ENCODE measurements around the gene SLC17A3.

Gene SLC17A3

DNA sequence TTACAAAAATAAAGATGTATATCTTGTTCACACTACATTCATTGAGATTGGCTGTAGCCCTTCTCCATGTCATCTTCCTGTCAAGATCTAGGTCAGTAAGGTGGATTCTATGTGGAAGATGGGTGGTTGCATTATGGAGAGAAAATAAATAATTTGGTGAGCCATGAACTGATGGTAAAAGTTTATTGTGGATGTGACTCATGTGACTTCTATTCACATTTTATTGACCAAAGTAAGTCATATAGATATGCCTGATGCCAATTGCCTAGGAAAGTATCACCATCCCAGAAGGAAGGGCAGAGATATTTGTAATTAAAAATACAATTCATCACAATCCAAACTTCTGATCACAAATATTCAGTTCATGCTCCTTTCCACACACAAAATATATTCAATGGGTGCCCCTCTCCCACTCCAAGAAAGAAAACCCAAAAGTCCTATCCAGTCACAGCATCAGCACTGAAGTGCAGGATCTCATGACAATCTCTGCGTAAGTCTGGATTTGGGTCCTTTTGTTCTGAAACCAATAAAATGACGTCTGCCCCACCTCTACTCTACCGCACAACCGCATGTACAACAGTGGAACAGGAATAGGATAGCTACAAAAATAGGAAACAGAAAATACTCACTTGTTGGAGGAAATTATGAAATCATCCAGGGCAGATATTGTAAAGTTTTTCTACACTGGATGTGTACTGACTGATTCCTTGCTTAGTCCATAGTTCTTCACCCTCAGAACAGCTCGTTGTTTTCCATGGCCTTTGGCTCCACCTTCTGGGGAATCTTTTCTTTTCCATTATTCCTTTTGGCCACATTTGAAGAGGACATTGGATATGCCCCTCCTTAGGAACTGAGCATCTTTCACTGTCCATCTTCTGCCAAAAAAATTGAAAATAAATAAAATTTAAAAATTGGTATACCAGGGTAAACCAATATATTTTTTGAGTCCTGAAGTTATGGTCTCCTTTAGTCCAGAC is 16.1 kb upstream of the SLC17A3 start:
- no peak for DNase-seq (ENCODE audit: low read depth)

DNA sequence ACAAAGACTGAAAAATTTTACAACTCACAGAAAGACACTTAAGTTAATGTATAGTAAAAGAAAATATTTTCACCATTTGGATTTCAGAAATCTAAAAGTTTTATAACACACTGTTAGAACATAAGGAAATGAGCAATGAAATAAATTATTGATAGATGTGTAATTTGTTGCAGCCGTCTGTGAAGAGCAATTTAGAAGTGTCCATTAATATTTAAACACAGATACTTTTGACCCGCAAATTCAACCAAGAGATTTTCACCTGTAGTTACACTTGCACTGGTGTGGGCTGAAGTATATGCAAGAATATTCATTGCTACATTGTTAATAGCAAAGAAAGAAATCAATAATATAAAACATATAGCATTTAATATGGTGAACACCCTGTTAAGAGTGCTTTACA is 14.6 kb upstream of the SLC17A3 start:
- no peak for DNase-seq (ENCODE audit: low read depth)

DNA sequence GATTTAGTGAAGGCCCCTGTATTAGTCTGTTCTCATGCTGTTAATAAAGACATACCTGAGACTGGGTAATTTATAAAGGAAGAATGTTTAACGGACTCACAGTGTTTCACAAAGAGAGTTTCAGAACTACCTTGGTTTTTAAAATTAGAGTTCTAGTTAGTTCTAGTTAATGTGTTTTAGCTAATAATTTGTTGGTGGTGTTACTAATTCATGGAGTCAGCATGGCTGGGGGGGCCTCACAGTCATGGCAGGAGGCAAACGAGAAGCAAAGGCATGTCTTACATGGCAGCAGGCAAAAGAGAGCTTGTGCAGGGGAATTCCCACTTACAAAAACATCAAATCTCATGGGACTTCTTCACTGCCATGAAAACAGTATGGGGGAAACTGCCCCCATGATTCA is 12.0 kb upstream of the SLC17A3 start:
- DNase-seq (ENCODE audit: low read depth): no peak

DNA sequence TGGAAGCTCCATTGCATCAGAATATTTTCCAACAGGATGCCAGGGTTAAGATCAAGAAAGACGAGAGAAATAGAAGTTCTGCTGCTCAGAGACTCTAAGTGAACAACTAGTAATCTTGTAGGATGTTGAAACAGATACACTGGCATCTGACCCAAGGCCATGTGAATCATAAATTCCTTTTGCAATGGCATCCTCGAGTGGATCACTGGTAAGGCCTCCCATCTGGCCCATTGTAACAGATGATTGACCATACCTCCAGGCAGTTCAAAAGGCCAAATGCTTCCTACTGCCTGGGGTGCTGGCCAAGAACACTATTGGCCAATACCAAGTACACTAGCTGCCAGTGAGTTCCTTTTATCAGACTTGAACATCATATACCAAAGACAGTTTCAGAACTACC is 9.9 kb upstream of the SLC17A3 start:
- DNase-seq (ENCODE audit: low read depth): no peak

DNA sequence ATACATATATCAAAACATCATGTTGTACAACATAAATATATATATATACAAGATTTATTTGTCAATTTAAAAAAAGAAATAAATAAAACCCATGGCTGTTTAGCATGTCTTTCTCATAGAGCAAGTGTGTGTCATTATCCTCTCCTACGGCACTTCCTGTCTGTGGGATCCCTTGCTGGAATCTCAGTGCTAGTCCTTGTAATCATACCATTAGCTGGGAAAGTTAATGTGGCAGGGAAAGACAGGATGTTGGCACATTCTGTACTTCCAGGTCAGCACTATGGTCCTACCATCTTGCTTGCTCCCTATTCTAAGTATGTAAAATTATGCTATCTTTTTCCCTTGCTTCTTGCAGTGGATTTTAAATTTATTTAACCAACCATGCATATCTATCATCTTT is 9.5 kb upstream of the SLC17A3 start:
- no peak for DNase-seq (ENCODE audit: low read depth)

DNA sequence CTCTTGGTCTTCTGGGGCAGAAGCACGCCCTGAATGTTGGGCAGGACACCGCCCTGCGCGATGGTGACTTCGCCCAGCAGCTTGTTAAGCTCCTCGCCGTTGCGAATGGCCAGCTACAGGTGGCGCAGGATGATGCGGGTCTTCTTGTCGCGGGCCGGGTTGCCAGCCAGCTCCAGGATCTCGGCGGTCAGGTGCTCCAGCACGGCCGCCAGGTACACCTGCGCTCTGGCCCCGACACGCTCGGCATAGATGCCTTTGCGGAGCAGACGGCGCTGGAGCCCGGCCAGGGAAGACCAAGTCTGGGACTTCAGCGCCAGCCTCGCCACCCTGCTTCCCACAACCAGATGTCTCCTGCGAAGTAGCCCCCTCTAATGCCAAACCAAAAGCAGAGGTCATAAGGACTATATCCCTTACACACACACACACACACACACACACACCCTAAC is 8.0 kb upstream of the SLC17A3 start:
- DNase-seq (ENCODE audit: low read depth): peak; percentile 22

DNA sequence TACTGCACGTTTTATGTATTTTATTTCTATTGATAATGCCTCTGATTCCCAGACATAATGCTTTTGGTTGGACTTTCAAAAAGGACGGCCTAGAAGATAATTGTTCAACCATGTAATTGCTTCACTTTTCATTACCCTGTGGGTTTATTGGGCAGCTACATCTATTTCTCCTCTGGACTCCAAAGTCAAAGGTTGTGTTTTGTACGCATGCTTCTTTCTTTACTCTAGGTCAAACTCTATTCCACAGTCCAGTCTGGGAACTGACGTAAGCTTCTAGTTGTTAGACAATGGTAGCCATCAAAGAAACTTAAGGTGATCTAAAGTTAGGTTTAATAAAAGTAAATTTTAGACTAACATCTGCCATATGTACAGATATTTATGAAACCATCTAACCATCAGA is 6.6 kb upstream of the SLC17A3 start:
- no peak for DNase-seq (ENCODE audit: low read depth)

DNA sequence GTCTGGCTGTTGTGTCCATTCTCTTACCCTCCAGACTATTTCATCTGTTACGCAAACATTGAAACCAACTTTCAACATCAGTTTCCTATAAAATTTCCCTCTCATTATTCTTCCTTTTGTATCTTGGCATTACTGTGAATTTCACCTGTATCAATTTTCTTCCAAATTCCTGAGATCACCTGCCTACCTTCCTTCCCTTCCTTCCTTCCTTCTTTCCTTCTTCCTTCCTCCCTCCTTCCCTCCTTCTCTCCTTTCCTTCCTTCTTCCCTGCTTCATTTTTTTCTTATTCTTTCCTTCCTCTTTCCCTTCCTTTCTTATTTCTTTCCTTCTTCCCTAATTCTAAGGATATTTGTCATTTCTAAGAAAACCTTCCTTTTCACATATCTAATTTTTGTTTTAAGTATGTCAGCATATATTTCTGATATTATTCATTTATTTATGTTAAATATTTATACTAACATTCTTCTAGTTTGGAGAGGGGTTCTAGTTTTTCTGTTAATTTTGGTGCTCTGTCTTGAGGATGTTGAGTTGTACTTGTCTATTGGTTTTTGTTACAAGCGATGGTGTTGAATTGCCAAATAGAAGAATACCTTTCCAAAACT is 4.8 kb upstream of the SLC17A3 start:
- no peak for DNase-seq (ENCODE audit: low read depth)

DNA sequence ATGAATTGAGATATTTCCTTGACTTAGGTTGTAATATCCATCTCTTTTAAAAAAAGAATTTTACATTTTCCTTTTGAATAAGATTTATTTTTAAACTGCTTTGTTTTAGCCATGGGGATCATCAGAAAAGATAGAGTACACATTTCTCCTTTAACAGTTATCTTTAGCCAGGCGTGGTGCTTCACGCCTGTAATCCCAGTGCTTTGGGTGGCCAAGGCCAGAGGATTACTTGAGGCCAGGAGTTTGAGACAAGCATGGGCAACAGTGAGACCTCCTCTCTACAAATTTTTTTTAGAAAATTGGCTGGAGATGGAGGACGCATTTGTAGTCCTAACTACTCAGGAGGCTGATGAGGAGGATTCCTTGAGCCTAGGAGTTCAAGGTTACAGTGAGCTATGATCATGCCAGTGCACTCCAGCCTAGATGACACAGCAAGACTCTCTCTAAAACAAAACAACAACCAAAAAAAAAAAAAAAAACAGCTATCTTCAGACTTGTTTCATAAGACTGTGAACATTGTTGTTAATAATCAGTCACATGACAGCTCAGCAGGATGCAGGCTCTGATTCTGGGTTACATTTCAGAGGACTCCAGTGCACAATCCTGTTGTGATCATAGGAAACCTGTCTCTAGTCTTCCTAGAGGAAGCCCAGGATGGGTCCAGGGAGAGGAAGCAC is 2.0 kb upstream of the SLC17A3 start:
- no peak for DNase-seq (ENCODE audit: low read depth)

DNA sequence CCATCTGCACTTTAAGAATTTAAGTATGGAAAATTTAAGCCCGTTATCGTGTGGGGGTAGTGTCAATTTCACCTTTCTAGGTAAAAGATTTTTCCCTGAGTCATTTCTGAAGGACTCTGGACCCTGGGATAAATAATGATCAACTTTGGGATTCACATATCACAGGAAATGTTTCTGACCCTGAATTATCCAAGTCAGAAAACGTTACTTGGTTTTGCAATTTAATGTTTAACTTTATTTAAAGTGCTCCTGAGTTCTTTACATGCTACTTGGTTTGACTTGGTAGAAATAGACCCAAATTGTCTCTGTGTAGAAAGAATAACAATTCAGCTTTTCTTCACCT is 1.5 kb upstream of the SLC17A3 start:
- no peak for DNase-seq (ENCODE audit: low read depth)

DNA sequence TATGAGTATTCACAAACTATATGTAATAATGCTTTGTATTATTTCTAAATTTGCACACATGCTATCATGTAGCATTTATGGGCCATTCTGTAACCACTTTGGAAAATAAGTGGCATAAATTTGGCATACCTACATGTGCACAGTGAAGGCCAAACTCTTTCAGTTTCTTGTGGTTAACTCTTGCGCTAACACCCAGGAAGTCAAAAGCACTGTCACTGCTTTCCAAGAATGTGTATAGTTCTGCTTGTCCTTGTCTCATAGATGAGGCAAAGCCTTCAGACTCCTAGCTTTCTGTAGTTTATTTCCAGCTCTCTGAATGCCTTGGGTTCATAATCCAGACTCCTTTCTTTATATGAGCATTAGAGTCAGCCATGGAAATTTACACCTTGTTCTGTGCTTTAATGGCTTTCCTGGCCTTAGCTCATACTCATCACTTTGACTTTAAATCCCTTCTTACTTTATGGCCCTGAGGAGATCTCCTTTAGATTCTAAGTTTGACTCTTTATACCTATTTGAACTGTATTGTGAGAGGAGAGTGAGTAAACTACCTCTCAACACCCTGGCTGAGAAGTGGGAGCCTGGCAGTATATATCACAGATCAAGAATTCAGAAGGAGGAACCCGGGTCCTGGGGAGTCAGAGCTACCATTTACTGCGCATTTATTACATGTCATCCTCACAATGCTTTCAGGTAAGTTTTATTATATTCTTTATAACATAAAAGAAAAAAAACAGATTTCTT is 949 bp upstream of the SLC17A3 start:
- no peak for DNase-seq (ENCODE audit: low read depth)

DNA sequence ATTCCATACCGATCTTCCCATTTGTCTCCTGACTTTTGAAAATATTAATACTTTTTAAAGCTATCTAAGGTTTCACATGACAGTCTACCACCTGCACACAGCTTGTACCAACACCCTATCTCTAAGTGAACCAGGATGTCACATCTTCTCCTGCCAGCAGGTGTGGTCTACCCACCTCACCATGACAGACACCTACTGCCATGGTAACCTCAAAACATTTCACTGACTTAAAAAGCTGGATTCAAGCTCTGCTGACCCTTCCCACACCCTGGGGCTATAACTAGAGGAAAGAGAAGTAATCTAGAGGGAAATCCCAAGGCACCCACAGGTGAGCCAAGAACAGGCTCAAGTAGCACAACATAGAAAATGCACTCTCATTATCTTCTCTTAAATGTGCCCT is 1.2 kb downstream of the SLC17A3 start:
- no peak for DNase-seq (ENCODE audit: low read depth)

DNA sequence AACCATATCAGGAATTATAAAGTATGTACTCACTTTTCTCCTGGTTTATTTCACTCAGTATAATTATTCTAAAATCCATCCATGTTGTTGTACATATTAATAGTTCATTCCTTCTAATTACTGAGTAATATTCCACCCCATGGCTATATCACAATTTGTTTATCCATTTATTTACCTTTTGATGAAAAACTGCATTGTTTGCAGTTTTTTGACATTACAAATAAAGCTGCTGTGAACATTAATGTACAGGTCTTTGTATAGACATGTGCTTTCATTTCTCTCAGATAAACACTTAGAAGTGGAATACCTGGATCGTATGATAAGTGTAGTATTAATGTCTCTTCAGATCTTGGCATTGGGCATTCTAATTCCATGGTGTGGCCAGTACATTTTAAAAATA is 4.2 kb downstream of the SLC17A3 start:
- DNase-seq (ENCODE audit: low read depth): no peak

DNA sequence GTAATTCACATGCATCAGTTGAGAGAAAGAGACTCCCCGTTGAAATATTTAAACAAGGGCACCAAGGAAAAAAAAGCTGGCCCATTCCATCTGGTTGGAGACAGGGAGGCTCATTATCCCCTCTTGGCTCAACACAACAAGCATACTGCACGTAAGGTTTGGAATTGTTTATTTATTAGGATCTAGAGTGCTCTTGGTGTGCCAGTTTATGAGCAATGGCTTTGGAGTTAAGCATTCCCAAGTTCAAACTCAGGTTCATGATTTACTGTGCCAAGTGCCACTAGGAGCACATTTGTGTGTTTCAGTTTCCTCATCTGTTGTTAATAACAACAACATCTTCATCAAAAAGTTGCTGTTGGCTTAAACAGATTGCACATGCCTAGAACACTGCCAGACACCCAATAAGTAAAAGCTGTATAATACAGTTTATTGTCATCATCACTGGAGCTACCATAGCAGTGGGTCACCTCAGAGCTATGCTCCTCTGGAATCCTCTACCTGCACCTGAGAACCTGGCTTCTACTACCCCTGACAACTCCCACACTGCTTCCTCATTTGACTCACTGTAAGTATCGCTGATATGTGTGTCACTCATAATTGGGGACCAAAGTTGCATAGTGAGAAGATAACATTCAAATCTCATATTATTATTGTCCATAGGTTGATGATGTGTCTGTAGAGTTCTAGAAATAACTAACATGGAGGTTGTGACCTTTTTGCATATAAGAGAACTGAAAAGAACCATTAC is 5.4 kb downstream of the SLC17A3 start:
- DNase-seq (ENCODE audit: low read depth): no peak

DNA sequence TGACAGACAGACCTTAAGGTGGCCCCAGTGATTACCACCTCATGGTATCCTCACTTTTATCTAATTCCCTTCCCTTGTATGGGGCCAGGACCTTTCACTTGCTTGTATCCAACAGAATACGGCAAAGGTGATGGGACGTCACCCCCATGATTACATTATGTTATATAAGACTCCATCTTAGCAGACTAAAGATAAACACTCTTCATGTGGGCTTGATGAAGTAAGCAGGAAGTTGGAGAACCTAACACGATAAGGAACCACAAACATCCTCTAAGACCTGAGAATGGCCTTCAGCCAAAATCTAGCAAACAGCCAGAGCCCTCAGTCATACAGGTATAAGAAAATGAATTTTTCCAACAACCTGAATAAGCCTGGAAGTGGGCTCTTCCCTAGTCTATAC is 8.0 kb downstream of the SLC17A3 start:
- DNase-seq (ENCODE audit: low read depth): no peak

DNA sequence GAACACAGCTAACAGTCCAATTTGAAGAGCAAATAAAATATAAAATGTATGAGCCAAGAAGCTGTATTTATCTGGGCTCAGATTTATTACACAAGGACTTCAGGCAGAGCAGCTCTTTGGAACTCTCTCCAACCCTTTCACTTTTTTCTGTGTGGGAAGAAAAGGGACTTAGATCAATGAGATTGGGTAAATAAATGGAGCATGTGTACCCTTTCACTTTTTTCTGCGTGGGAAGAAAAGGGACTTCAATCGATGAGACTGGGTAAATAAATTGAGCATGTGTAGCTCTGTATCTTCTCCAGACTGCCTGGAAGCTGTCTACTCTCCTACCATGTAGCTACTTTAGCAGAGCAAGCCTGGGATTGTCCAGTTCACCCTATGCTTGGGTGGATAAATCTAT is 10.7 kb downstream of the SLC17A3 start:
- DNase-seq (ENCODE audit: low read depth): no peak

DNA sequence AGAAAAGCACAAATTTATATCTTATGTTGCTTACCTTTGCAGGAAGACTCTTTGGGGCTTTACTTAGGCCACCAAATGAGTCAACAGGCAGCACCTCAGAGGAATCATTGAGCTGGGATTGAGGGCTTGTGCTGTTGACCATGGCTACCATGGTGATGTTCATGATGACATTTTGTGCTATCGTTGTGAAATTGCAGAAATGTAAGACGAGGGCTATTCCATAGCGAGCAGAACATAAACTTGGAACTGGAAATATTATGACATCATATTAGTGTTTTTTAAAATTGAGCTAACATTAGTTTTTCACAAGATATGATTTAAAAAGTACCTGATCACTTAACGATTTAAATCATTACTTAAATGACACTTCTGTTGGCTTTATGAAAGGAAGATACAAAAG is 11.8 kb downstream of the SLC17A3 start:
- no peak for DNase-seq (ENCODE audit: low read depth)

DNA sequence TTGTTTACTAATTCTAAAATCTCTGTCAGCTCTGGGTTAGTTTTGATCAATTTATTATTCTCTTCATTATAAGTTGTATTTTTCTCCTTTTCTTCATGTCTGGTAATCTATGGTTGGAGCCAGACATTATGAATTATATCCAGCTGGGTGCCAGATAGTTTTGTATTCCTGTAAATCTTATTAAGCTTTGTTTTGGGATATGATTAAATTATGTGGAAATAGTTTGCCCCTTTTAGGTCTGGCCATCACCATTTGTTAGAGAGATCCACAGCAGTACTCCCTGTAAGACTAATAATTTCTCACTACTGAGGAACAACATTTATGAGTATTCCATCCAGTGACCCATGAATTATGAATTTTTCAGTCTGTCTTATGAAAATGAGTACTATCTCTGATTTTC is 21.3 kb downstream of the SLC17A3 start:
- no peak for DNase-seq (ENCODE audit: low read depth)

DNA sequence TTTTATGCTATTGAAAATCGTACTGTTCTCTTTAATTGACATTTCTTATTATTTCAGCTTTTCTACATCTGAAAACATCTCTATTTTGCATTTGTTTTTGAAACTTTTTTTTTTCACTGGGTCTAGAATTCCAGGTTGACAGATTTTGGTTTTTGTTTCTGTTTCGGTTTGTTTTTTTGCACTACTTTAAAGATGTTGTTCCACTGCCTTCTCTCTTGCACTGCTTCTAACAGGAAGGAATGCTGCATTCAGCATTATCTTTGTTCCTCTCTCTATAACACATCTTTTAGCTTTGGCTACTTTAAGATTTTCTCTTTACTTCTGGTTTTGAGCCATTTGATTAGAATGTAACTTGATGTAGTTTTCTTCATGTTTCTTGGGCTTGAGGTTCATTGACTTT is 22.1 kb downstream of the SLC17A3 start:
- no peak for DNase-seq (ENCODE audit: low read depth)

DNA sequence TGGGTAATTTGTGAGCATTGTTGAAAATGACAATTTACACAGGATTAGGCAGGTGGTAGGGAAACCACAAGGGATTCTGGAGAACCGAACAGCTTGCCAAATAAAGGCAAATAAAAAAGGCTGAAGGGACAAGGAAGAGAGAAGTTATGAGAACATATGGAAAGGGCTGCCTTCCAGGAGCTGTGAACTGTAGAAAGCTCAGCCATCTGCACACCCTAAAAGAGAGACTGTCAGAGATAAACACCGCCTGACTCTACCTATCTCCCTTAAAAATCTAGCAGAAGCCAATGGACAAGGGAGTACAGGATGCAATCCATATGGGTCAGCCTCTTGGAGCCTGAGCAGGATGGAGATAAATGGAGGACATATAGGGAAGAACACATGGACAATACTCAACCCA is 29.5 kb downstream of the SLC17A3 start:
- no peak for DNase-seq (ENCODE audit: low read depth)

DNA sequence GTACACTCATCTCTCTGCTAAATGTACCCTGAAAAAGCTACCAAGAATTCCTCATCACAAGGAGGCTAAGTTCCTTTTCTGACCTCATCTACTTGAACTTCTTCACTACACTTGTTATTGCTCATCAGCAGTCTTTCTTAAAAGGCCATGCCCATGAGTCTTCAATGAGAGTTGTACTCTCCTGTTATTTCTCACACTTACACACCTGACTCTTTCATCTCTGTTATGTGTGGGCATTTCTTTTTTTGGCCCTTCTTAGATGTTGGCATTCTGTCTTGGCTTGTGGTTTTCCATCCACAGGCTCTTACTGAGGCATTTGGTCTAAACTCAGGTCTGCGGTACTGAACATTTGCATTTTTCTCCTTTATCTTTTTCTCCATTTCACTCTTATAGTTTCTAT is 31.5 kb downstream of the SLC17A3 start:
- no peak for DNase-seq (ENCODE audit: low read depth)

Data from stimulated activated CD8-positive, alpha-beta memory T cell treated with anti-CD3 and anti-CD28 coated beads, Interleukin-4, amount 100 ng/mL, for 24 hours (primary cell).